ENCODE data around the gene TMEM181. TPM values are rescaled to one million over a fixed set of nuclear protein-coding genes. Genes with fewer than 3 reads are reported as not detected.

TMEM181 gene
- polyA plus RNA-seq, 1 of the 3 experiments (the other 2 are of a cell fraction), result 19.5 TPM

DNA sequence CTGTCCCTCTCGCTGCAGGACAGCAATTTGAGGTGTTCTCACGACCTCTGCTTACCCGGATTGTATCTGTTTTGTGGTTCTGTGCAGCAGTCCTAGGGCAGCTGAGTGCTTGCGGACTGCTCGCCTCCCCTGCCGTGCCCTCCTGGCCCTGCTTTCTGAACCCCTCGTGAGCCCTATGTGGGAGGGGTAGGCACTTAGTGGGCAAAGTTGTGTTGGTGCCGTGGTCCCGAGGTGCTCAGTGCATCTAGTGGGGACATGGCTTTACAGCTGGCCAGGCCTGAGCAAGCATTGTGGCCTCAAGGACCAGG is 5.2 kb downstream of the TMEM181 start:
- WGBS (ENCODE audit: low lambda C conversion rate), result 100% methylated on average over 5 of the region's 9 CpGs
- DNase-seq, result no peak
- POLR2A ChIA-PET, result no interaction called here
- Histone ChIP-seq H4K20me1 (ENCODE audit: insufficient read depth) (peaks cover 82% of the 10 kb centered on the region), H3K4me3 (ENCODE audit: low read depth in 2 of 2, low read length in 1 of 2) (no peak overlapping the region), H3K4me2 (no peak overlapping the region), H3K4me1 (ENCODE audit: control insufficient read depth in 1 of 2, insufficient read depth in 2 of 2, low read depth in 1 of 2, low read length in 1 of 2) (peaks cover 11 to 19% of the 10 kb centered on the region in 2 experiments; a peak in 2 of 4 replicates), H3K36me3 (replicated peaks in 1 of 2; ENCODE audit: control insufficient read depth in 1 of 2, insufficient read depth in 2 of 2, low read length in 1 of 2) (no peaks in the 10 kb centered on the region), H3K79me2 (ENCODE audit: insufficient read depth) (peaks cover 91% of the 10 kb centered on the region), H3K9ac (no peak overlapping the region), H3F3A (replicated peaks; ENCODE audit: insufficient read depth) (no peaks in the 10 kb centered on the region), H3K9me3 (no peaks in the 10 kb centered on the region), H3K9me2 (no peaks in the 10 kb centered on the region), H3K27ac (ENCODE audit: low read depth in 2 of 2, low read length in 1 of 2) (no peak overlapping the region), H3K27me3 (ENCODE audit: insufficient read depth) (no peaks in the 10 kb centered on the region), H2AFZ (ENCODE audit: low read depth) (no peak overlapping the region)
- TF ChIP-seq POLR2AphosphoS5 (IDR thresholded peaks at IDR 0.05; ENCODE audit: low read depth, low read length), result no peak
- TF ChIP-seq, protein P1, sequence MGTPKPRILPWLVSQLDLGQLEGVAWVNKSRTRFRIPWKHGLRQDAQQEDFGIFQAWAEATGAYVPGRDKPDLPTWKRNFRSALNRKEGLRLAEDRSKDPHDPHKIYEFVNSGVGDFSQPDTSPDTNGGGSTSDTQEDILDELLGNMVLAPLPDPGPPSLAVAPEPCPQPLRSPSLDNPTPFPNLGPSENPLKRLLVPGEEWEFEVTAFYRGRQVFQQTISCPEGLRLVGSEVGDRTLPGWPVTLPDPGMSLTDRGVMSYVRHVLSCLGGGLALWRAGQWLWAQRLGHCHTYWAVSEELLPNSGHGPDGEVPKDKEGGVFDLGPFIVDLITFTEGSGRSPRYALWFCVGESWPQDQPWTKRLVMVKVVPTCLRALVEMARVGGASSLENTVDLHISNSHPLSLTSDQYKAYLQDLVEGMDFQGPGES (IDR thresholded peaks at IDR 0.05; ENCODE audit: low read depth, low read length), result no peak
- no peak for TF ChIP-seq FOSL2 (IDR thresholded peaks at IDR 0.05; ENCODE audit: borderline replicate concordance, low read depth)
- TF ChIP-seq NRF1 (IDR thresholded peaks at IDR 0.05; ENCODE audit: low read depth, low read length), result no peak
- no peak for TF ChIP-seq NFIC (IDR thresholded peaks at IDR 0.05; ENCODE audit: borderline replicate concordance)
- TF ChIP-seq TAF1 (IDR thresholded peaks at IDR 0.05; ENCODE audit: borderline replicate concordance, low read depth, low read length), result no peak
- CTCF ChIA-PET, result interaction anchor here (2.0 kb wide), 2 partner anchors 8 to 126 kb away, joined by 6 to 7 read pairs; no protein-coding TSS in a partner anchor

DNA sequence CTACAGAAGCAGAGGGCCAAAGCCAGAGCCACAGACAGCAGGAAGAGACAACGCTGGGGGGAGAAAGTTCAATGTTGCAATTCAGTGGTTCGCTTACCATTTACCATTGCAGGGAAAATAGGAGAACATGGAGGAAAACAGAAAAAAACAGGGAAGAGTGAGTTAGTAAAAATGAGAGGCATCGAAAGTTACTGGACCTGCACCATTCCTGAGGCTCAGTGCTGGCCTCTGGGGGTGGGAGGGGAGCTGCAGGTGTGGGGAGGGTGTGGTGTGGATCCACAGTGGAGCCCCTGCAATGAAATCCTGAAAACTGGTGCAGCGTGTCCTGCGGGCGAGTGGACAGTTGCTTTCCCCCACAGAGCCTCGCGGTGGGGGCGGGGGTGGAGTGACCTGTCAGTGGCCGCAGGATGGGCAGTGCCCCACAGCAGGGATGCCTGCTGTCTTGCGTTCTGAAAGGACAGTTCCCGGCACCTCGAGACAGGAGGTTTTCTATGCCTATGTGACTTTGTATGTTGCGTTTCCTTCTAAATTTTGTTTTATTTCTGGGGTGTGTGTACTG is 5.7 kb downstream of the TMEM181 start:
- Histone ChIP-seq H3K9me2 (no peaks in the 10 kb centered on the region), H3K4me1 (ENCODE audit: control insufficient read depth in 1 of 2, insufficient read depth in 2 of 2, low read depth in 1 of 2, low read length in 1 of 2) (peaks cover 11 to 19% of the 10 kb centered on the region in 2 experiments; a peak in 2 of 4 replicates), H3K27me3 (ENCODE audit: insufficient read depth) (no peaks in the 10 kb centered on the region), H3K4me3 (ENCODE audit: low read depth in 2 of 2, low read length in 1 of 2) (no peak overlapping the region), H3K9me3 (no peaks in the 10 kb centered on the region), H3K27ac (ENCODE audit: low read depth in 2 of 2, low read length in 1 of 2) (no peak overlapping the region), H4K20me1 (ENCODE audit: insufficient read depth) (peaks cover 82% of the 10 kb centered on the region), H2AFZ (ENCODE audit: low read depth) (no peak overlapping the region), H3F3A (replicated peaks; ENCODE audit: insufficient read depth) (no peaks in the 10 kb centered on the region), H3K4me2 (no peak overlapping the region), H3K36me3 (replicated peaks in 1 of 2; ENCODE audit: control insufficient read depth in 1 of 2, insufficient read depth in 2 of 2, low read length in 1 of 2) (no peaks in the 10 kb centered on the region), H3K79me2 (ENCODE audit: insufficient read depth) (peaks cover 92% of the 10 kb centered on the region), H3K9ac (no peak overlapping the region)
- TF ChIP-seq, protein P2, sequence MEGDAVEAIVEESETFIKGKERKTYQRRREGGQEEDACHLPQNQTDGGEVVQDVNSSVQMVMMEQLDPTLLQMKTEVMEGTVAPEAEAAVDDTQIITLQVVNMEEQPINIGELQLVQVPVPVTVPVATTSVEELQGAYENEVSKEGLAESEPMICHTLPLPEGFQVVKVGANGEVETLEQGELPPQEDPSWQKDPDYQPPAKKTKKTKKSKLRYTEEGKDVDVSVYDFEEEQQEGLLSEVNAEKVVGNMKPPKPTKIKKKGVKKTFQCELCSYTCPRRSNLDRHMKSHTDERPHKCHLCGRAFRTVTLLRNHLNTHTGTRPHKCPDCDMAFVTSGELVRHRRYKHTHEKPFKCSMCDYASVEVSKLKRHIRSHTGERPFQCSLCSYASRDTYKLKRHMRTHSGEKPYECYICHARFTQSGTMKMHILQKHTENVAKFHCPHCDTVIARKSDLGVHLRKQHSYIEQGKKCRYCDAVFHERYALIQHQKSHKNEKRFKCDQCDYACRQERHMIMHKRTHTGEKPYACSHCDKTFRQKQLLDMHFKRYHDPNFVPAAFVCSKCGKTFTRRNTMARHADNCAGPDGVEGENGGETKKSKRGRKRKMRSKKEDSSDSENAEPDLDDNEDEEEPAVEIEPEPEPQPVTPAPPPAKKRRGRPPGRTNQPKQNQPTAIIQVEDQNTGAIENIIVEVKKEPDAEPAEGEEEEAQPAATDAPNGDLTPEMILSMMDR (IDR thresholded peaks at IDR 0.05), result peak; percentile 12; the same call in 1 of the 2 replicates
- TF ChIP-seq, protein P3, sequence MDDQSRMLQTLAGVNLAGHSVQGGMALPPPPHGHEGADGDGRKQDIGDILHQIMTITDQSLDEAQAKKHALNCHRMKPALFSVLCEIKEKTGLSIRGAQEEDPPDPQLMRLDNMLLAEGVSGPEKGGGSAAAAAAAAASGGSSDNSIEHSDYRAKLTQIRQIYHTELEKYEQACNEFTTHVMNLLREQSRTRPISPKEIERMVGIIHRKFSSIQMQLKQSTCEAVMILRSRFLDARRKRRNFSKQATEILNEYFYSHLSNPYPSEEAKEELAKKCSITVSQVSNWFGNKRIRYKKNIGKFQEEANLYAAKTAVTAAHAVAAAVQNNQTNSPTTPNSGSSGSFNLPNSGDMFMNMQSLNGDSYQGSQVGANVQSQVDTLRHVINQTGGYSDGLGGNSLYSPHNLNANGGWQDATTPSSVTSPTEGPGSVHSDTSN (IDR thresholded peaks at IDR 0.05), result no peak
- DNase-seq, result no peak
- ChIA-PET CTCF (interaction anchor here (2.0 kb wide), 1 partner anchor 125 kb away, joined by 7 read pairs; no protein-coding TSS in a partner anchor), POLR2A (no interaction called here)
- WGBS (ENCODE audit: low lambda C conversion rate), result over 99% methylated on average over 8 of the region's 14 CpGs
